Measurements from ENCODE around the gene LRIG1. TPM values are rescaled to one million over a fixed set of nuclear protein-coding genes. Genes with fewer than 3 reads are reported as not detected.

LRIG1 gene
- total RNA-seq, 1 experiment from 2014 or later, result 14.7 TPM

DNA sequence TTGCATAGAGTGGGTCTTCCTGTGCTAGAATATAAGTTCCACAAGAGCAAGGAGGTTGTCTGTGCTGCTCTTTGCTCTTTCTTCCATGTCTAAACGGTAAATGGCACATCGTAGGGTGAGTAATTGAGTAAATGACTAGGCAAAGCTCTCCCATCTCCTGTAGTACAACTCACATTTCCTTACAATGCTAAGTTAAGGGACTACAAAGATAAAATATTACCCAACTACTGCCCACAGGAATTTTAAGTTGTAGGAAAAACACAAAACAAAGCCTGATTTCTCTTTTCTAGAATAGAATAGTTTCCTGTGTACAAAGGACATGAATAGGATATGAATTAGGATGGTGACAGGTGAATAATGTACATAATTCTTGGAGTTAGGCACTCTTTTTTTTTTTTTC, 19.9 kb upstream of the LRIG1 start:
- TF ChIP-seq, protein P1, sequence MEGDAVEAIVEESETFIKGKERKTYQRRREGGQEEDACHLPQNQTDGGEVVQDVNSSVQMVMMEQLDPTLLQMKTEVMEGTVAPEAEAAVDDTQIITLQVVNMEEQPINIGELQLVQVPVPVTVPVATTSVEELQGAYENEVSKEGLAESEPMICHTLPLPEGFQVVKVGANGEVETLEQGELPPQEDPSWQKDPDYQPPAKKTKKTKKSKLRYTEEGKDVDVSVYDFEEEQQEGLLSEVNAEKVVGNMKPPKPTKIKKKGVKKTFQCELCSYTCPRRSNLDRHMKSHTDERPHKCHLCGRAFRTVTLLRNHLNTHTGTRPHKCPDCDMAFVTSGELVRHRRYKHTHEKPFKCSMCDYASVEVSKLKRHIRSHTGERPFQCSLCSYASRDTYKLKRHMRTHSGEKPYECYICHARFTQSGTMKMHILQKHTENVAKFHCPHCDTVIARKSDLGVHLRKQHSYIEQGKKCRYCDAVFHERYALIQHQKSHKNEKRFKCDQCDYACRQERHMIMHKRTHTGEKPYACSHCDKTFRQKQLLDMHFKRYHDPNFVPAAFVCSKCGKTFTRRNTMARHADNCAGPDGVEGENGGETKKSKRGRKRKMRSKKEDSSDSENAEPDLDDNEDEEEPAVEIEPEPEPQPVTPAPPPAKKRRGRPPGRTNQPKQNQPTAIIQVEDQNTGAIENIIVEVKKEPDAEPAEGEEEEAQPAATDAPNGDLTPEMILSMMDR (IDR thresholded peaks at IDR 0.05; ENCODE audit: unreplicated experiment), result no peak
- no peaks in the 10 kb centered on the region for H3K36me3 Mint-ChIP-seq (ENCODE audit: insufficient read depth, unreplicated experiment)
- CTCF ChIA-PET, result no interaction called here
- no peak overlapping the region for H3K4me3 Mint-ChIP-seq (ENCODE audit: low read depth, unreplicated experiment)
- no peak for DNase-seq
- H3K4me1 Mint-ChIP-seq (ENCODE audit: low read depth, unreplicated experiment), result no peaks in the 10 kb centered on the region
- intact Hi-C loops (cut with micrococcal nuclease; ENCODE audit: unreplicated experiment), result no loop called here
- peaks cover 48% of the 10 kb centered on the region for H3K27me3 Mint-ChIP-seq (ENCODE audit: unreplicated experiment)
- BruUV-seq (replicated peaks), result no TSS peak
- no peaks in the 10 kb centered on the region for H3K9me3 Mint-ChIP-seq (ENCODE audit: low read depth, unreplicated experiment)
- no peak overlapping the region for H3K27ac Mint-ChIP-seq (ENCODE audit: unreplicated experiment)

DNA sequence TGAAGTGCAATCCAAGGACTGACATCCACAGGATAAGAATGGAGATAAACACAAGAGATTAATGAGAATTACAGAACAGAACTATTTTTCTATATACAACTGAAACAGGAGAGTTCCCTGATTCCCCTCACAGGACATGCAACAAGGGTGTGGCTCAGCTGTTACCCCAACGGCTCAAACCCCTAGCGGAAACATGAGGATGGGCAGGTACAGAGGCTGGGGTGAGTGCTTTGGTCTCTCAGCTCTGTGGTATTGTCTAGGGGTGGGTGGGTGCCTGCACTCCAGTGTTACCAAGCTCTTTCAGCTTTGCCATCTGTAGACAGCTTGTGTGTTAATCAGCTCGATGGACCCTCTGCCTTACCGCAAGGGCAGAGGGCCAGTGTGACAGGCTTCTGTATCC, 17.8 kb upstream of the LRIG1 start:
- Mint-ChIP-seq H3K9me3 (ENCODE audit: low read depth, unreplicated experiment) (no peaks in the 10 kb centered on the region), H3K36me3 (ENCODE audit: insufficient read depth, unreplicated experiment) (no peaks in the 10 kb centered on the region), H3K27me3 (ENCODE audit: unreplicated experiment) (peaks cover 30% of the 10 kb centered on the region), H3K27ac (ENCODE audit: unreplicated experiment) (no peak overlapping the region), H3K4me3 (ENCODE audit: low read depth, unreplicated experiment) (no peak overlapping the region), H3K4me1 (ENCODE audit: low read depth, unreplicated experiment) (no peaks in the 10 kb centered on the region)
- CTCF ChIA-PET, result no interaction called here
- intact Hi-C loops (cut with micrococcal nuclease; ENCODE audit: unreplicated experiment), result no loop called here
- TF ChIP-seq, protein P1 (IDR thresholded peaks at IDR 0.05; ENCODE audit: unreplicated experiment), result no peak
- DNase-seq, result no peak
- BruUV-seq (replicated peaks), result no TSS peak

GRCh38 chr3:66518126-66518525, 17.3 kb upstream of the LRIG1 start:
- TF ChIP-seq, protein P1 (IDR thresholded peaks at IDR 0.05; ENCODE audit: unreplicated experiment), result no peak
- Mint-ChIP-seq H3K36me3 (ENCODE audit: insufficient read depth, unreplicated experiment) (no peaks in the 10 kb centered on the region), H3K9me3 (ENCODE audit: low read depth, unreplicated experiment) (no peaks in the 10 kb centered on the region), H3K4me1 (ENCODE audit: low read depth, unreplicated experiment) (no peaks in the 10 kb centered on the region), H3K27ac (ENCODE audit: unreplicated experiment) (no peak overlapping the region), H3K27me3 (ENCODE audit: unreplicated experiment) (peaks cover 25% of the 10 kb centered on the region), H3K4me3 (ENCODE audit: low read depth, unreplicated experiment) (no peak overlapping the region)
- no TSS peak for BruUV-seq (replicated peaks)
- no peak for DNase-seq
- CTCF ChIA-PET, result no interaction called here
- intact Hi-C loops (cut with micrococcal nuclease; ENCODE audit: unreplicated experiment), result no loop called here

- no peak overlapping the region for H3K27ac Mint-ChIP-seq (ENCODE audit: unreplicated experiment)
- TF ChIP-seq, protein P1 (IDR thresholded peaks at IDR 0.05; ENCODE audit: unreplicated experiment), result no peak
- no peak overlapping the region for H3K4me3 Mint-ChIP-seq (ENCODE audit: low read depth, unreplicated experiment)
- no peaks in the 10 kb centered on the region for H3K36me3 Mint-ChIP-seq (ENCODE audit: insufficient read depth, unreplicated experiment)
- no peaks in the 10 kb centered on the region for H3K4me1 Mint-ChIP-seq (ENCODE audit: low read depth, unreplicated experiment)
- peaks cover 21% of the 10 kb centered on the region for H3K27me3 Mint-ChIP-seq (ENCODE audit: unreplicated experiment)
- intact Hi-C loops (cut with micrococcal nuclease; ENCODE audit: unreplicated experiment), result no loop called here
- H3K9me3 Mint-ChIP-seq (ENCODE audit: low read depth, unreplicated experiment), result no peaks in the 10 kb centered on the region
- no peak for DNase-seq
- CTCF ChIA-PET, result no interaction called here
- BruUV-seq (replicated peaks), result no TSS peak
These were observed 16.4 kb upstream of the LRIG1 start for GRCh38 chr3:66517241-66517640.

GRCh38 chr3:66508461-66508860, 7.6 kb upstream of the LRIG1 start:
- DNase-seq, result no peak
- no TSS peak for BruUV-seq (replicated peaks)
- CTCF ChIA-PET, result no interaction called here
- H3K4me3 Mint-ChIP-seq (ENCODE audit: low read depth, unreplicated experiment), result no peak overlapping the region
- no peaks in the 10 kb centered on the region for H3K9me3 Mint-ChIP-seq (ENCODE audit: low read depth, unreplicated experiment)
- H3K4me1 Mint-ChIP-seq (ENCODE audit: low read depth, unreplicated experiment), result peaks cover 8% of the 10 kb centered on the region
- peaks cover 18% of the 10 kb centered on the region for H3K27me3 Mint-ChIP-seq (ENCODE audit: unreplicated experiment)
- intact Hi-C loops (cut with micrococcal nuclease; ENCODE audit: unreplicated experiment), result no loop called here
- no peaks in the 10 kb centered on the region for H3K36me3 Mint-ChIP-seq (ENCODE audit: insufficient read depth, unreplicated experiment)
- H3K27ac Mint-ChIP-seq (ENCODE audit: unreplicated experiment), result no peak overlapping the region
- TF ChIP-seq, protein P1 (IDR thresholded peaks at IDR 0.05; ENCODE audit: unreplicated experiment), result no peak

All from Calu3 (cell line).